Prostate gland (tissue), 2 donors: ENCODE data around the gene DDX47. TPM values are rescaled to one million over a fixed set of nuclear protein-coding genes. Genes with fewer than 3 reads are reported as not detected.

Source experiments
- DNase-seq: peaks from one replicate; pipeline ENCODE4 v3.0.0-alpha.2; 2019; ENCODE audit warnings: low spot score
- H3K27ac ChIP-seq, 2 donors: fragments of 200-600 bp; sonication (generic); 2 replicates each; pipeline ENCODE4 v1.5.1; 2017 to 2019
- H3K27me3 ChIP-seq: fragments of 200-600 bp; sonication (generic); replicated peaks from 2 replicates; pipeline ENCODE4 v1.5.1; 2019; ENCODE audit not compliant: insufficient read depth
- H3K36me3 ChIP-seq, 2 donors: fragments of 200-600 bp; sonication (generic); 1 replicate in 1 of 2; 2 replicates in 1 of 2; pipeline versions ENCODE4 v1.5.1 to v1.8.1; 2017 to 2019
- H3K4me1 ChIP-seq: fragments of 200-600 bp; sonication (generic); replicated peaks from 2 replicates; pipeline ENCODE4 v1.5.1; 2019
- H3K4me3 ChIP-seq, 2 donors: fragments of 200-600 bp; sonication (generic); 2 replicates each; pipeline ENCODE4 v1.5.1; 2017 to 2019
- H3K9me3 ChIP-seq: fragments of 200-600 bp; sonication (generic); 2 replicates; pipeline ENCODE4 v1.5.1; 2017
- CTCF ChIP-seq, 4 experiments: fragments of 200-600 bp in 2 of 4; fragments of 450-650 bp in 2 of 4; sonication (generic) in 2 of 4; IDR thresholded peaks; 1 replicate in 3 of 4; 2 replicates in 1 of 4; pipeline ENCODE4 v1.5.1; 2016 to 2019; ENCODE audit warnings: antibody characterized with exemption in 4 of 4, mild to moderate bottlenecking in 2 of 4, moderate library complexity in 2 of 4
- POLR2A ChIP-seq: fragments of 450-650 bp; IDR thresholded peaks from one replicate; pipeline ENCODE4 v1.6.1; 2016; ENCODE audit warnings: antibody characterized with exemption, mild to moderate bottlenecking
- POLR2AphosphoS5 ChIP-seq: sonication (generic); formaldehyde crosslinking; IDR thresholded peaks from one replicate; pipeline ENCODE4 v1.6.1; 2017; ENCODE audit warnings: antibody characterized with exemption
- WGBS: methylation state at CpG from one replicate; pipeline ENCODE4 v1.1.5; 2018; 5-methylcytosine and 5-hydroxymethylcytosine counted together
- intact Hi-C: fragments of 100-400 bp; cut with DNase I; formaldehyde crosslinking; loops from one replicate; pipeline ENCODE4 v1.14.2; 2022
- total RNA-seq, 2 donors: library from RNA; depleted of rRNA; stranded (reverse); fragments of >200 nt; gene quantifications; one replicate each; pipeline ENCODE4 v1.1.0, GENCODE V29; 2016

DDX47 gene
- total RNA-seq, 2 donors from 2014 or later, result 44.6 to 74.8 TPM

- WGBS, result 85% methylated on average over 3 of the region's 3 CpGs
- H3K27me3 ChIP-seq, result no peaks in the 10 kb centered on the region
- no peaks in the 10 kb centered on the region for H3K4me1 ChIP-seq
- intact Hi-C loops, result no loop called here
- DNase-seq, result no peak
- no peak overlapping the region for H3K4me3 ChIP-seq
- H3K27ac ChIP-seq, result no peak overlapping the region
- TF ChIP-seq CTCF (IDR thresholded peaks at IDR 0.05) (no peak), POLR2AphosphoS5 (no peak), POLR2A (no peak)
- no peaks in the 10 kb centered on the region for H3K36me3 ChIP-seq
- no peaks in the 10 kb centered on the region for H3K9me3 ChIP-seq
These were observed 36.1 kb upstream of the DDX47 start for GRCh38 chr12:12777092-12777491.

- DNase-seq, result no peak
- no peaks in the 10 kb centered on the region for H3K4me1 ChIP-seq
- H3K9me3 ChIP-seq, result no peaks in the 10 kb centered on the region
- intact Hi-C loops, result no loop called here
- H3K27ac ChIP-seq, result no peak overlapping the region
- 95% methylated on average over 2 of the region's 2 CpGs for WGBS
- no peak for TF ChIP-seq CTCF (IDR thresholded peaks at IDR 0.05)
- no peak for TF ChIP-seq POLR2A
- TF ChIP-seq POLR2AphosphoS5, result no peak
- no peaks in the 10 kb centered on the region for H3K36me3 ChIP-seq
- H3K27me3 ChIP-seq, result no peaks in the 10 kb centered on the region
- no peak overlapping the region for H3K4me3 ChIP-seq
These were observed 34.1 kb upstream of the DDX47 start for GRCh38 chr12:12779007-12779406.

- intact Hi-C loops, result no loop called here
These were observed 33.6 kb upstream of the DDX47 start for GRCh38 chr12:12779529-12779928.

GRCh38 chr12:12784116-12784515 lies 29.0 kb upstream of the DDX47 start:
- Histone ChIP-seq H3K4me1 (no peaks in the 10 kb centered on the region), H3K4me3 (no peak overlapping the region), H3K36me3 (no peaks in the 10 kb centered on the region), H3K9me3 (no peaks in the 10 kb centered on the region), H3K27me3 (no peaks in the 10 kb centered on the region), H3K27ac (peak overlapping the region; percentile 18 to 32)
- no peak for TF ChIP-seq CTCF (IDR thresholded peaks at IDR 0.05)
- intact Hi-C loops, result loop anchor here (10.0 kb wide), 3 partner anchors 59 to 431 kb away; no protein-coding TSS in a partner anchor
- DNase-seq, result no peak
- WGBS, result 96% methylated on average over 2 of the region's 2 CpGs

More at GRCh38 chr12:12779529-12779928, 33.6 kb upstream of the DDX47 start:
- Histone ChIP-seq H3K4me1 (no peaks in the 10 kb centered on the region), H3K27ac (no peak overlapping the region), H3K27me3 (no peaks in the 10 kb centered on the region), H3K9me3 (no peaks in the 10 kb centered on the region), H3K4me3 (no peak overlapping the region), H3K36me3 (no peaks in the 10 kb centered on the region)
- 9% methylated on average over 3 of the region's 3 CpGs for WGBS
- TF ChIP-seq POLR2A (no peak), POLR2AphosphoS5 (peak; percentile 80)
- DNase-seq, result no peak

- 84% methylated on average over 14 of the region's 14 CpGs for WGBS
- Histone ChIP-seq H3K27ac (peak within 1 kb of the TSS; percentile 87 to 88), H3K4me3 (peak within 1 kb of the TSS; percentile 57 to 59), H3K4me1 (no peaks in the 10 kb centered on the region), H3K27me3 (no peaks in the 10 kb centered on the region), H3K36me3 (no peaks in the 10 kb centered on the region), H3K9me3 (no peaks in the 10 kb centered on the region)
- no peak for DNase-seq
- intact Hi-C loops, result loop anchor here (10.0 kb wide), 3 partner anchors 60 to 430 kb away; no protein-coding TSS in a partner anchor
- TF ChIP-seq CTCF (IDR thresholded peaks at IDR 0.05) (no peak), POLR2AphosphoS5 (peak; percentile 36), POLR2A (no peak)
These were observed 28.0 kb upstream of the DDX47 start, which contains the start of gene APOLD1 for GRCh38 chr12:12784911-12785814. Gene APOLD1 (plus strand): TSS chr12:12785659. CDS start chr12:12785692, 33 bp downstream.
